ENCODE results near the gene YES1. TPM values are rescaled to one million over a fixed set of nuclear protein-coding genes. Genes with fewer than 3 reads are reported as not detected.

The YES1 gene
- total RNA-seq, 2 donors from 2014 or later: 62.8 to 78.8 TPM

GRCh38 chr18:708096-708495 lies 103.9 kb downstream of the YES1 start:
- peaks cover 4% of the 10 kb centered on the region for H3K9me3 Mint-ChIP-seq
- no peak overlapping the region for H3K27ac Mint-ChIP-seq
- Histone ChIP-seq H3K9ac (ENCODE audit: extremely low read depth, low read length, poor library complexity, severe bottlenecking) (no peak overlapping the region), H3K27ac (ENCODE audit: low read depth, low read length) (no peak overlapping the region), H3K4me3 (ENCODE audit: low read length) (no peak overlapping the region), H3K27me3 (ENCODE audit: control insufficient read depth, insufficient read depth, low read length, poor library complexity, severe bottlenecking) (no peaks in the 10 kb centered on the region), H3K4me1 (ENCODE audit: control insufficient read depth, insufficient read depth, low read length) (peaks cover 3% of the 10 kb centered on the region), H3K9me3 (ENCODE audit: control insufficient read depth, low read length) (no peaks in the 10 kb centered on the region), H3K36me3 (ENCODE audit: control insufficient read depth, insufficient read depth, low read length) (peaks cover 23% of the 10 kb centered on the region)
- H3K27me3 Mint-ChIP-seq (ENCODE audit: insufficient read depth): peaks cover 2% of the 10 kb centered on the region
- TF ChIP-seq CTCF (conservative IDR thresholded peaks at IDR 0.05): no peak
- H3K4me3 Mint-ChIP-seq: no peak overlapping the region
- no peak for DNase-seq
- H3K36me3 Mint-ChIP-seq (ENCODE audit: low read depth): peaks cover 42% of the 10 kb centered on the region
- H3K4me1 Mint-ChIP-seq: peaks cover 19% of the 10 kb centered on the region
- 89 to 94% methylated on average over 3 to 8 of the region's 10 CpGs for WGBS, 2 experiments (ENCODE audit: insufficient coverage in 1 of 2, insufficient read length in 1 of 2)

- H3K9me3 ChIP-seq (ENCODE audit: control insufficient read depth, low read length): no peaks in the 10 kb centered on the region
Observed at GRCh38 chr18:706405-706804, 105.6 kb downstream of the YES1 start.

GRCh38 chr18:703213-703967 lies 108.7 kb downstream of the YES1 start:
- peak overlapping the region; percentile 8 for H3K27ac ChIP-seq (ENCODE audit: low read depth, low read length)
- Mint-ChIP-seq H3K27me3 (ENCODE audit: insufficient read depth) (no peaks in the 10 kb centered on the region), H3K4me1 (peaks cover 15% of the 10 kb centered on the region), H3K4me3 (no peak overlapping the region), H3K9me3 (no peaks in the 10 kb centered on the region), H3K27ac (peak overlapping the region; percentile 86), H3K36me3 (ENCODE audit: low read depth) (peaks cover 41% of the 10 kb centered on the region)
- H3K4me1 ChIP-seq (ENCODE audit: control insufficient read depth, insufficient read depth, low read length): peaks cover 6% of the 10 kb centered on the region
- no peak overlapping the region for H3K4me3 ChIP-seq (ENCODE audit: low read length)
- no peaks in the 10 kb centered on the region for H3K27me3 ChIP-seq (ENCODE audit: control insufficient read depth, insufficient read depth, low read length, poor library complexity, severe bottlenecking)
- peaks cover 18% of the 10 kb centered on the region for H3K36me3 ChIP-seq (ENCODE audit: control insufficient read depth, insufficient read depth, low read length)
- peak; percentile 42 for DNase-seq
- 80 to 82% methylated on average over 5 to 8 of the region's 8 CpGs for WGBS, 2 experiments (ENCODE audit: insufficient coverage in 1 of 2, insufficient read length in 1 of 2)
- no peaks in the 10 kb centered on the region for H3K9me3 ChIP-seq (ENCODE audit: control insufficient read depth, low read length)
- no peak for TF ChIP-seq CTCF (conservative IDR thresholded peaks at IDR 0.05)
- no peak overlapping the region for H3K9ac ChIP-seq (ENCODE audit: extremely low read depth, low read length, poor library complexity, severe bottlenecking)

More at GRCh38 chr18:706405-706804, 105.6 kb downstream of the YES1 start:
- Histone ChIP-seq H3K4me3 (ENCODE audit: low read length) (no peak overlapping the region), H3K4me1 (ENCODE audit: control insufficient read depth, insufficient read depth, low read length) (peaks cover 6% of the 10 kb centered on the region), H3K27ac (ENCODE audit: low read depth, low read length) (no peak overlapping the region), H3K36me3 (ENCODE audit: control insufficient read depth, insufficient read depth, low read length) (peaks cover 23% of the 10 kb centered on the region), H3K9ac (ENCODE audit: extremely low read depth, low read length, poor library complexity, severe bottlenecking) (no peak overlapping the region), H3K27me3 (ENCODE audit: control insufficient read depth, insufficient read depth, low read length, poor library complexity, severe bottlenecking) (no peaks in the 10 kb centered on the region)
- no peak for TF ChIP-seq CTCF (conservative IDR thresholded peaks at IDR 0.05)
- Mint-ChIP-seq H3K27me3 (ENCODE audit: insufficient read depth) (no peaks in the 10 kb centered on the region), H3K27ac (peak overlapping the region; percentile 59), H3K36me3 (ENCODE audit: low read depth) (peaks cover 42% of the 10 kb centered on the region), H3K9me3 (no peaks in the 10 kb centered on the region), H3K4me3 (no peak overlapping the region), H3K4me1 (peaks cover 17% of the 10 kb centered on the region)
- 89 to 92% methylated on average over 7 to 8 of the region's 8 CpGs for WGBS, 2 experiments (ENCODE audit: insufficient coverage in 1 of 2, insufficient read length in 1 of 2)
- no peak for DNase-seq

Data from endodermal cell (in vitro differentiated cells).